ENCODE results near the gene KCTD13.

DNA sequence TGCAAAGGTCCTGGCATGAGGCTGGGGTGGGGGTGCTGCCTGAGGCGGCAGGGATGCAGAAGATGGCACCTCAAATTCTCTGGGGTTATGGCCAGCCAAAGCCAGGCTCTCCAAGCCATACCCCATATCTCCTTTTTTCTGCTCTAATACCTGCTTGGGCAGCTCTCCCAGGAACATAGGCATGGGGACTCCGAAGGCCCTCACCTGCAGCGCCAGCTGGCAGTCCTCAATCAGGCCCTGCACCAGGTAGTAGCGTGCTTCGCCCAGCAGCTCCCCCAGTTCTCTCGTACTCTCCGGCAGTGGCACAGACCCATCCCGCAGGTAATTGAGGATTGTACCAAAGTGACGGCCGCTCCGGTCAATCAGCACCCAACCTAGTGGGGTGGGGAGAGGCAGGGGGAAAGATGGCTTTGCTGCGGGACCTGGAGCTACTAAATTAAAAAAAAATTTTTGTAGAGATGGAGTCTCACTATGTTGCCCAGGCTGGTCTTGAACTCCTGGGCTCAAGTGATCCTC, 3.0 kb downstream of the KCTD13 start:
- TF ChIP-seq, protein P1, sequence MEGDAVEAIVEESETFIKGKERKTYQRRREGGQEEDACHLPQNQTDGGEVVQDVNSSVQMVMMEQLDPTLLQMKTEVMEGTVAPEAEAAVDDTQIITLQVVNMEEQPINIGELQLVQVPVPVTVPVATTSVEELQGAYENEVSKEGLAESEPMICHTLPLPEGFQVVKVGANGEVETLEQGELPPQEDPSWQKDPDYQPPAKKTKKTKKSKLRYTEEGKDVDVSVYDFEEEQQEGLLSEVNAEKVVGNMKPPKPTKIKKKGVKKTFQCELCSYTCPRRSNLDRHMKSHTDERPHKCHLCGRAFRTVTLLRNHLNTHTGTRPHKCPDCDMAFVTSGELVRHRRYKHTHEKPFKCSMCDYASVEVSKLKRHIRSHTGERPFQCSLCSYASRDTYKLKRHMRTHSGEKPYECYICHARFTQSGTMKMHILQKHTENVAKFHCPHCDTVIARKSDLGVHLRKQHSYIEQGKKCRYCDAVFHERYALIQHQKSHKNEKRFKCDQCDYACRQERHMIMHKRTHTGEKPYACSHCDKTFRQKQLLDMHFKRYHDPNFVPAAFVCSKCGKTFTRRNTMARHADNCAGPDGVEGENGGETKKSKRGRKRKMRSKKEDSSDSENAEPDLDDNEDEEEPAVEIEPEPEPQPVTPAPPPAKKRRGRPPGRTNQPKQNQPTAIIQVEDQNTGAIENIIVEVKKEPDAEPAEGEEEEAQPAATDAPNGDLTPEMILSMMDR (IDR thresholded peaks at IDR 0.05), result no peak
- TF ChIP-seq EP300 (IDR thresholded peaks at IDR 0.05) (no peak), POLR2AphosphoS5 (IDR thresholded peaks at IDR 0.05) (no peak)
